ENCODE measurements around the gene IL15.
"Not testable (repeated sequence)": the region's sequence is repeated elsewhere in the genome, so short reads cannot be mapped to it uniquely, and the experiment has no call there.

IL15 gene

GRCh38 chr4:141646969-141647368 lies 10.6 kb downstream of the IL15 start:
- no peak for DNase-seq (ENCODE audit: low read depth in 2 of 2, low spot score in 1 of 2)

- no peak for DNase-seq (ENCODE audit: low read depth in 2 of 2, low spot score in 1 of 2)
Observed at GRCh38 chr4:141647966-141648365, 11.6 kb downstream of the IL15 start.

- no peak for DNase-seq (ENCODE audit: low read depth in 2 of 2, low spot score in 1 of 2)
Observed at GRCh38 chr4:141652161-141652778, 15.9 kb downstream of the IL15 start.

GRCh38 chr4:141654098-141654497 lies 17.7 kb downstream of the IL15 start:
- DNase-seq (ENCODE audit: low read depth in 2 of 2, low spot score in 1 of 2): no peak

GRCh38 chr4:141656031-141656430 lies 19.6 kb downstream of the IL15 start:
- no peak for DNase-seq (ENCODE audit: low read depth in 2 of 2, low spot score in 1 of 2)

- DNase-seq (ENCODE audit: low read depth in 2 of 2, low spot score in 1 of 2): no peak
Observed at GRCh38 chr4:141657550-141658250, 21.3 kb downstream of the IL15 start.

- DNase-seq (ENCODE audit: low read depth in 2 of 2, low spot score in 1 of 2): no peak
Observed at GRCh38 chr4:141658309-141658708, 21.9 kb downstream of the IL15 start.

- no peak for DNase-seq (ENCODE audit: low read depth in 2 of 2, low spot score in 1 of 2)
Observed at GRCh38 chr4:141659539-141659938, 23.2 kb downstream of the IL15 start.

- DNase-seq (ENCODE audit: low read depth in 2 of 2, low spot score in 1 of 2): no peak
Observed at GRCh38 chr4:141660880-141661279, 24.5 kb downstream of the IL15 start.

- no peak for DNase-seq (ENCODE audit: low read depth in 2 of 2, low spot score in 1 of 2)
Observed at GRCh38 chr4:141668200-141668910, 32.0 kb downstream of the IL15 start.

- no peak for DNase-seq (ENCODE audit: low read depth in 2 of 2, low spot score in 1 of 2)
Observed at GRCh38 chr4:141669501-141669900, 33.1 kb downstream of the IL15 start.

- no peak for DNase-seq (ENCODE audit: low read depth in 2 of 2, low spot score in 1 of 2)
Observed at GRCh38 chr4:141675384-141675783, 39.0 kb downstream of the IL15 start.

- DNase-seq (ENCODE audit: low read depth in 2 of 2, low spot score in 1 of 2): no peak
Observed at GRCh38 chr4:141676087-141676670, 39.8 kb downstream of the IL15 start.

GRCh38 chr4:141680060-141680459 lies 43.7 kb downstream of the IL15 start:
- no peak for DNase-seq (ENCODE audit: low read depth in 2 of 2, low spot score in 1 of 2)

- no peak for DNase-seq (ENCODE audit: low read depth in 2 of 2, low spot score in 1 of 2)
Observed at GRCh38 chr4:141684785-141685184, 48.4 kb downstream of the IL15 start.

GRCh38 chr4:141686146-141686775 lies 49.9 kb downstream of the IL15 start:
- no peak for DNase-seq (ENCODE audit: low read depth in 2 of 2, low spot score in 1 of 2)

GRCh38 chr4:141686879-141687278 lies 50.5 kb downstream of the IL15 start:
- DNase-seq (ENCODE audit: low read depth in 2 of 2, low spot score in 1 of 2): no peak

GRCh38 chr4:141689726-141690296 lies 53.4 kb downstream of the IL15 start:
- not testable (repeated sequence) for DNase-seq (ENCODE audit: low read depth in 2 of 2, low spot score in 1 of 2)

- DNase-seq (ENCODE audit: low read depth in 2 of 2, low spot score in 1 of 2): not testable (repeated sequence)
Observed at GRCh38 chr4:141691247-141691646, 54.9 kb downstream of the IL15 start.

- no peak for DNase-seq (ENCODE audit: low read depth in 2 of 2, low spot score in 1 of 2)
Observed at GRCh38 chr4:141692081-141692480, 55.7 kb downstream of the IL15 start.

- no peak for DNase-seq (ENCODE audit: low read depth in 2 of 2, low spot score in 1 of 2)
Observed at GRCh38 chr4:141697116-141697515, 60.7 kb downstream of the IL15 start.

All from stimulated activated CD8-positive, alpha-beta memory T cell treated with anti-CD3 and anti-CD28 coated beads, Interleukin-4, amount 100 ng/mL, for 1 hour (primary cell).